ENCODE results near the gene AK8. TPM values are rescaled to one million over a fixed set of nuclear protein-coding genes. Genes with fewer than 3 reads are reported as not detected.

The AK8 gene
- total and polyA plus RNA-seq, 9 of the 15 experiments (the other 6 are each of a cell fraction or from before 2014, with no cell fraction given) = 0.06 to 0.37 TPM; not detected in 7

- Histone ChIP-seq H3K4me2 (ENCODE audit: insufficient read depth, low read length) (no peak overlapping the region), H3K27me3 (ENCODE audit: control insufficient read depth in 2 of 2, insufficient read depth in 2 of 2, low read length in 2 of 2) (peaks cover 61 to 85% of the 10 kb centered on the region in 2 experiments), H3K36me3 (ENCODE audit: control insufficient read depth, insufficient read depth, low read length) (no peaks in the 10 kb centered on the region), H3K79me2 (ENCODE audit: control insufficient read depth, insufficient read depth, low read length) (no peaks in the 10 kb centered on the region), H3K27ac (ENCODE audit: extremely low read depth, low read depth, low read length) (no peak overlapping the region), H4K20me1 (replicated peaks; ENCODE audit: control insufficient read depth, insufficient read depth, low read length) (no peaks in the 10 kb centered on the region), H3K9me3 (replicated peaks; ENCODE audit: control insufficient read depth, insufficient read depth, low read depth, low read length) (no peaks in the 10 kb centered on the region), H2AFZ (ENCODE audit: low read depth, low read length) (no peak overlapping the region), H3K9ac (ENCODE audit: insufficient read depth in 1 of 2, low read depth in 2 of 2, low read length in 2 of 2) (no peak overlapping the region), H3K4me1 (replicated peaks in 1 of 2; ENCODE audit: control insufficient read depth in 2 of 2, insufficient read depth in 2 of 2, low read length in 2 of 2) (no peaks in the 10 kb centered on the region), H3K9me1 (ENCODE audit: control insufficient read depth, insufficient read depth, low read length) (no peaks in the 10 kb centered on the region), H3K4me3 (no peak overlapping the region)
- BruUV-seq (replicated peaks) = no TSS peak
- no peak for TF ChIP-seq FOXA3 (CRISPR knock-in tag; conservative IDR thresholded peaks at IDR 0.05 in 1 of 2, IDR thresholded peaks at IDR 0.05 in 1 of 2)
- no peak for FAIRE-seq
- CTCF ChIA-PET (ENCODE audit: low intra/inter-chr PET ratio) = no interaction called here
- in situ Hi-C loops (cut with MboI) = no loop called here
- WGBS (ENCODE audit: insufficient coverage, low coverage, missing lambda C conversion rate) = 5% methylated on average over 7 of the region's 7 CpGs
- intact Hi-C loops (cut with micrococcal nuclease) = no loop called here
- ATAC-seq = no peak
- no peak for DNase-seq (ENCODE audit: extremely low read depth in 1 of 4, low spot score in 3 of 4)
- POLR2A ChIA-PET = interaction anchor here (0.5 to 0.6 kb wide), 2 partner anchors 16 to 1928 kb away, joined by 3 read pairs; no protein-coding TSS in a partner anchor
Observed at GRCh38 chr9:132753593-132753880, 124.5 kb downstream of the AK8 start.

DNA sequence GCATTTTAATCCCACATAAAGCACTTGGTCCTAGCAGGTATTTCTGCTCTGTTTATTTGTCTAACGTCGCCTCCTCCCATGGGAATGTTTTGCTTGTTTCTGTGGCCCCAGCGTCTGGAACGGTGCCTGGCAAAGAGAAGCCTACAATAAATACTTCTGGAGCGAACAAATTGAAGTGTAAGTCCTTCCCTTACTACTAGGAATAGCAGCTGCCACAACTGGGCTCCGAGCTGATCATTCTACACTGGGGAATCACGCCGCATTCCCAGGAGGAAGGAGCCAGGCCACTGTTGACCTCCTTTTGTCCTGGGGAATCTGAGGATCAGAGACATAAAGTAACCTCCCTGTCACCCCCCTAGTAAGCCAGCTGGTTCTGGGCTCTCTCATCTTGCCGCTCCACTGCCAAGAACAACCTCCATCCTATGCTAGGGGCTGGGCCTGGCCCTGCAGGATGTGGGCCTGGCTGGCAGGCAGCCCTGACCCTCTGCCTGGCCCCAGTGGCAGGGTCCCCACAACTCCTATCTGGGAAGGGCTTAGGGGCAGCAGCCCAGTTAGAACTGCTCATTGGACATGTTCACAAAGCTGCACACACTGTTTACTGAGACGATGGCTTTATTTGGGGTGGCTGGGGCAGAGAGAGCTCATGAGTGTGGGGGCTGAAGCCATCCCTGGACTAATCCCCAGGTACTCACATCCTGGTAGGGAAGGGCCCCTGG lies 125.0 kb downstream of the AK8 start:
- Histone ChIP-seq H4K20me1 (replicated peaks; ENCODE audit: control insufficient read depth, insufficient read depth, low read length) (no peaks in the 10 kb centered on the region), H3K36me3 (ENCODE audit: control insufficient read depth, insufficient read depth, low read length) (no peaks in the 10 kb centered on the region), H3K4me1 (replicated peaks in 1 of 2; ENCODE audit: control insufficient read depth in 2 of 2, insufficient read depth in 2 of 2, low read length in 2 of 2) (no peaks in the 10 kb centered on the region), H3K9me1 (ENCODE audit: control insufficient read depth, insufficient read depth, low read length) (no peaks in the 10 kb centered on the region), H2AFZ (ENCODE audit: low read depth, low read length) (no peak overlapping the region), H3K4me2 (ENCODE audit: insufficient read depth, low read length) (no peak overlapping the region), H3K4me3 (no peak overlapping the region), H3K27me3 (ENCODE audit: control insufficient read depth in 2 of 2, insufficient read depth in 2 of 2, low read length in 2 of 2) (peaks cover 64 to 85% of the 10 kb centered on the region in 2 experiments), H3K9me3 (replicated peaks; ENCODE audit: control insufficient read depth, insufficient read depth, low read depth, low read length) (no peaks in the 10 kb centered on the region), H3K27ac (ENCODE audit: extremely low read depth, low read depth, low read length) (no peak overlapping the region), H3K79me2 (ENCODE audit: control insufficient read depth, insufficient read depth, low read length) (no peaks in the 10 kb centered on the region), H3K9ac (ENCODE audit: insufficient read depth in 1 of 2, low read depth in 2 of 2, low read length in 2 of 2) (no peak overlapping the region)
- in situ Hi-C loops (cut with MboI) (no loop called here), intact Hi-C loops (cut with micrococcal nuclease) (no loop called here)
- no peak for ATAC-seq
- BruUV-seq (replicated peaks) = no TSS peak
- DNase-seq (ENCODE audit: extremely low read depth in 1 of 4, low spot score in 3 of 4) = no peak
- CTCF ChIA-PET (ENCODE audit: low intra/inter-chr PET ratio) = no interaction called here
- no peak for FAIRE-seq
- POLR2A ChIA-PET = interaction anchor here (0.5 to 1.3 kb wide), 3 partner anchors 9 to 1929 kb away, joined by 3 read pairs; no protein-coding TSS in a partner anchor
- WGBS (ENCODE audit: insufficient coverage, low coverage, missing lambda C conversion rate) = 4% methylated on average over 9 of the region's 10 CpGs
- TF ChIP-seq, protein P1, sequence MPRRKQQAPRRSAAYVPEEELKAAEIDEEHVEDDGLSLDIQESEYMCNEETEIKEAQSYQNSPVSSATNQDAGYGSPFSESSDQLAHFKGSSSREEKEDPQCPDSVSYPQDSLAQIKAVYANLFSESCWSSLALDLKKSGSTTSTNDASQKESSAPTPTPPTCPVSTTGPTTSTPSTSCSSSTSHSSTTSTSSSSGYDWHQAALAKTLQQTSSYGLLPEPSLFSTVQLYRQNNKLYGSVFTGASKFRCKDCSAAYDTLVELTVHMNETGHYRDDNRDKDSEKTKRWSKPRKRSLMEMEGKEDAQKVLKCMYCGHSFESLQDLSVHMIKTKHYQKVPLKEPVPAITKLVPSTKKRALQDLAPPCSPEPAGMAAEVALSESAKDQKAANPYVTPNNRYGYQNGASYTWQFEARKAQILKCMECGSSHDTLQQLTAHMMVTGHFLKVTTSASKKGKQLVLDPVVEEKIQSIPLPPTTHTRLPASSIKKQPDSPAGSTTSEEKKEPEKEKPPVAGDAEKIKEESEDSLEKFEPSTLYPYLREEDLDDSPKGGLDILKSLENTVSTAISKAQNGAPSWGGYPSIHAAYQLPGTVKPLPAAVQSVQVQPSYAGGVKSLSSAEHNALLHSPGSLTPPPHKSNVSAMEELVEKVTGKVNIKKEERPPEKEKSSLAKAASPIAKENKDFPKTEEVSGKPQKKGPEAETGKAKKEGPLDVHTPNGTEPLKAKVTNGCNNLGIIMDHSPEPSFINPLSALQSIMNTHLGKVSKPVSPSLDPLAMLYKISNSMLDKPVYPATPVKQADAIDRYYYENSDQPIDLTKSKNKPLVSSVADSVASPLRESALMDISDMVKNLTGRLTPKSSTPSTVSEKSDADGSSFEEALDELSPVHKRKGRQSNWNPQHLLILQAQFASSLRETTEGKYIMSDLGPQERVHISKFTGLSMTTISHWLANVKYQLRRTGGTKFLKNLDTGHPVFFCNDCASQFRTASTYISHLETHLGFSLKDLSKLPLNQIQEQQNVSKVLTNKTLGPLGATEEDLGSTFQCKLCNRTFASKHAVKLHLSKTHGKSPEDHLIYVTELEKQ (CRISPR knock-in tag; IDR thresholded peaks at IDR 0.05) = no peak
- TF ChIP-seq FOS (IDR thresholded peaks at IDR 0.05; ENCODE audit: extremely low read depth, insufficient read length) (no peak), GABPA (tag; conservative IDR thresholded peaks at IDR 0.05; ENCODE audit: low read depth) (no peak), ZKSCAN3 (CRISPR knock-in tag; IDR thresholded peaks at IDR 0.05) (no peak), DNMT1 (IDR thresholded peaks at IDR 0.05) (no peak), COPS2 (conservative IDR thresholded peaks at IDR 0.05) (no peak)
- TF ChIP-seq, protein P2, sequence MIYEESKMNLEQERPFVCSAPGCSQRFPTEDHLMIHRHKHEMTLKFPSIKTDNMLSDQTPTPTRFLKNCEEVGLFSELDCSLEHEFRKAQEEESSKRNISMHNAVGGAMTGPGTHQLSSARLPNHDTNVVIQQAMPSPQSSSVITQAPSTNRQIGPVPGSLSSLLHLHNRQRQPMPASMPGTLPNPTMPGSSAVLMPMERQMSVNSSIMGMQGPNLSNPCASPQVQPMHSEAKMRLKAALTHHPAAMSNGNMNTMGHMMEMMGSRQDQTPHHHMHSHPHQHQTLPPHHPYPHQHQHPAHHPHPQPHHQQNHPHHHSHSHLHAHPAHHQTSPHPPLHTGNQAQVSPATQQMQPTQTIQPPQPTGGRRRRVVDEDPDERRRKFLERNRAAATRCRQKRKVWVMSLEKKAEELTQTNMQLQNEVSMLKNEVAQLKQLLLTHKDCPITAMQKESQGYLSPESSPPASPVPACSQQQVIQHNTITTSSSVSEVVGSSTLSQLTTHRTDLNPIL (CRISPR knock-in tag; IDR thresholded peaks at IDR 0.05) = no peak

Data from K562 (cell line).